ENCODE data around the gene WIPF1.

GRCh38 chr2:174585657-174586252, 11.8 kb downstream of the WIPF1 start:
- TF ChIP-seq POLR2AphosphoS5 (IDR thresholded peaks at IDR 0.05; ENCODE audit: low read depth, low read length) (no peak), CTCF (IDR thresholded peaks at IDR 0.05) (no peak), EZH2phosphoT487 (IDR thresholded peaks at IDR 0.05; ENCODE audit: borderline replicate concordance, low read depth) (no peak), YY1 (IDR thresholded peaks at IDR 0.05; ENCODE audit: low read depth) (no peak), JUND (IDR thresholded peaks at IDR 0.05) (no peak), REST (IDR thresholded peaks at IDR 0.05; ENCODE audit: low read depth, low read length) (no peak), NRF1 (IDR thresholded peaks at IDR 0.05; ENCODE audit: low read depth, low read length) (no peak), USF2 (IDR thresholded peaks at IDR 0.05; ENCODE audit: borderline replicate concordance, low read depth, low read length) (no peak), RFX5 (IDR thresholded peaks at IDR 0.05; ENCODE audit: low read length) (no peak), EP300 (IDR thresholded peaks at IDR 0.05; ENCODE audit: borderline replicate concordance in 1 of 2, low read depth in 1 of 2, low read length in 1 of 2) (no peak), IRF3 (IDR thresholded peaks at IDR 0.05; ENCODE audit: low read depth, low read length) (no peak), TAF1 (IDR thresholded peaks at IDR 0.05; ENCODE audit: borderline replicate concordance, low read depth, low read length) (no peak), RAD21 (IDR thresholded peaks at IDR 0.05; ENCODE audit: low read length) (no peak), NFIC (IDR thresholded peaks at IDR 0.05; ENCODE audit: borderline replicate concordance) (no peak)
